WI38 (cell line): Measurements from ENCODE around the gene CEACAM5.
A peak's percentile ranks its signal among the peaks of the same experiment; 100 is the strongest.

ENCODE experiments used
- H3K4me3 ChIP-seq: 2 replicates; pipeline ENCODE4 v1.5.1; 2011; ENCODE audit warnings: low read depth, mild to moderate bottlenecking, control low read depth, low read length
- CTCF ChIP-seq: IDR thresholded peaks from 2 replicates; pipeline ENCODE4 v1.5.1; 2012; ENCODE audit warnings: low read depth, mild to moderate bottlenecking, control low read depth, low read length

The CEACAM5 gene

GRCh38 chr19:41688098-41688497, 20.3 kb upstream of the CEACAM5 start, which contains the start of gene CEACAM7:
CEACAM7 (minus strand) TSS chr19:41688270; CDS start chr19:41688165, 105 bp downstream.
- no peak for TF ChIP-seq CTCF
- H3K4me3 ChIP-seq: no peak within 1 kb of the TSS

GRCh38 chr19:41688687-41689086, 19.7 kb upstream of the CEACAM5 start:
- no peak overlapping the region for H3K4me3 ChIP-seq
- no peak for TF ChIP-seq CTCF

GRCh38 chr19:41689993-41690800, 18.2 kb upstream of the CEACAM5 start:
- H3K4me3 ChIP-seq: no peak overlapping the region
- TF ChIP-seq CTCF: no peak

GRCh38 chr19:41690801-41691065, 17.7 kb upstream of the CEACAM5 start:
- TF ChIP-seq CTCF: no peak
- no peak overlapping the region for H3K4me3 ChIP-seq

GRCh38 chr19:41691268-41691970, 17.0 kb upstream of the CEACAM5 start:
- no peak overlapping the region for H3K4me3 ChIP-seq
- TF ChIP-seq CTCF: peak; percentile 59

GRCh38 chr19:41694196-41694595, 14.2 kb upstream of the CEACAM5 start:
- TF ChIP-seq CTCF: no peak

More at GRCh38 chr19:41694196-41694595, 14.2 kb upstream of the CEACAM5 start:
- no peak overlapping the region for H3K4me3 ChIP-seq
